Right lobe of liver (tissue), 6 donors: ENCODE measurements around the gene GLT1D1. TPM values are rescaled to one million over a fixed set of nuclear protein-coding genes. Genes with fewer than 3 reads are reported as not detected.
A peak's percentile ranks its signal among the peaks of the same experiment; 100 is the strongest.

Experiments
- ATAC-seq, 4 donors: fragments of 200-7000 bp; cut with Tn5 transposase; one replicate each; pipeline ENCODE4 v1.9.1; 2020; ENCODE audit warnings: mild to moderate bottlenecking in 4 of 4, moderate library complexity in 4 of 4
- DNase-seq, 3 donors: peaks; one replicate each; pipeline ENCODE4 v3.0.0-alpha.2; 2020
- H3K27ac ChIP-seq, 3 donors: fragments of 200-600 bp; one replicate each; pipeline ENCODE4 v1.8.0; 2022
- H3K27me3 ChIP-seq, 2 donors: fragments of 200-600 bp; one replicate each; pipeline ENCODE4 v1.8.0; 2022
- H3K36me3 ChIP-seq, 4 donors: fragments of 200-600 bp; sonication (generic) in 1 of 4; one replicate each; pipeline versions ENCODE4 v1.5.1 to v1.8.0; 2017 to 2022; ENCODE audit warnings: control low read depth in 1 of 4
- H3K4me1 ChIP-seq, 4 donors: fragments of 200-600 bp; sonication (generic) in 1 of 4; one replicate each; pipeline versions ENCODE4 v1.5.1 to v1.8.0; 2017 to 2022; ENCODE audit warnings: control low read depth in 1 of 4
- H3K4me3 ChIP-seq, 3 donors: fragments of 200-600 bp; one replicate each; pipeline ENCODE4 v1.8.0; 2022
- H3K9me3 ChIP-seq, 4 donors: fragments of 200-600 bp; sonication (generic) in 1 of 4; one replicate each; pipeline versions ENCODE4 v1.5.1 to v1.8.0; 2017 to 2022; ENCODE audit warnings: control low read depth in 1 of 4
- POLR2A ChIP-seq: fragments of 450-650 bp; IDR thresholded peaks from one replicate; pipeline ENCODE4 v1.6.1; 2017; ENCODE audit warnings: antibody characterized with exemption, mild to moderate bottlenecking
- WGBS: methylation state at CpG from one replicate; pipeline ENCODE4 v1.1.6; 2018; ENCODE audit warnings: low coverage, low lambda C conversion rate; ENCODE audit not compliant: insufficient coverage; ENCODE audit errors: missing lambda C conversion rate; 5-methylcytosine and 5-hydroxymethylcytosine counted together
- intact Hi-C, 2 donors: fragments of 100-400 bp; cut with DNase I; formaldehyde crosslinking; loops; one replicate each; pipeline versions ENCODE4 v1.11.2 to v1.14.1; 2022
- total RNA-seq, 6 experiments: library from RNA; depleted of rRNA in 2 of 6; stranded (reverse); fragments of >200 nt in 2 of 6; fragmentation: NEBNext Ultra II Directional in 3 of 6; extraction: Animal tissue kit (Norgen Biotek cat#: 25700) in 3 of 6; gene quantifications; one replicate each; pipeline versions ENCODE4 v1.1.0 to v1.2.4, GENCODE V29; 2016 to 2023
- TF ChIP-seq, protein P1 (sequence below), 4 donors: fragments of 200-600 bp in 3 of 4; fragments of 450-650 bp in 1 of 4; IDR thresholded peaks; one replicate each; pipeline versions ENCODE4 v1.5.1 to v1.8.0; 2016 to 2022; ENCODE audit warnings: antibody characterized with exemption in 4 of 4, mild to moderate bottlenecking in 2 of 4
- donor health status: DM: no; HTN: yes; CAD: no.
- donor health status: DM: no; HTN: no; CAD: no.
- donor health status: DM: no; HTN: no; CAD: no.
- donor health status: DM: no; HTN: yes; CAD: no.
- donor health status: DM: no; HTN: yes; CAD: no.

Gene GLT1D1
- total RNA-seq, 6 experiments from 2014 or later = 14.9 to 21.9 (median 20.2) TPM

GRCh38 chr12:128989287-128989686, 136.0 kb downstream of the GLT1D1 start:
- Histone ChIP-seq H3K36me3 (no peaks in the 10 kb centered on the region), H3K27ac (no peak overlapping the region), H3K4me3 (no peak overlapping the region), H3K9me3 (peaks cover 0 to 3% (median 0%) of the 10 kb centered on the region in 4 donors), H3K27me3 (no peaks in the 10 kb centered on the region), H3K4me1 (no peaks in the 10 kb centered on the region)
- no peak for TF ChIP-seq POLR2A
- TF ChIP-seq, protein P1, sequence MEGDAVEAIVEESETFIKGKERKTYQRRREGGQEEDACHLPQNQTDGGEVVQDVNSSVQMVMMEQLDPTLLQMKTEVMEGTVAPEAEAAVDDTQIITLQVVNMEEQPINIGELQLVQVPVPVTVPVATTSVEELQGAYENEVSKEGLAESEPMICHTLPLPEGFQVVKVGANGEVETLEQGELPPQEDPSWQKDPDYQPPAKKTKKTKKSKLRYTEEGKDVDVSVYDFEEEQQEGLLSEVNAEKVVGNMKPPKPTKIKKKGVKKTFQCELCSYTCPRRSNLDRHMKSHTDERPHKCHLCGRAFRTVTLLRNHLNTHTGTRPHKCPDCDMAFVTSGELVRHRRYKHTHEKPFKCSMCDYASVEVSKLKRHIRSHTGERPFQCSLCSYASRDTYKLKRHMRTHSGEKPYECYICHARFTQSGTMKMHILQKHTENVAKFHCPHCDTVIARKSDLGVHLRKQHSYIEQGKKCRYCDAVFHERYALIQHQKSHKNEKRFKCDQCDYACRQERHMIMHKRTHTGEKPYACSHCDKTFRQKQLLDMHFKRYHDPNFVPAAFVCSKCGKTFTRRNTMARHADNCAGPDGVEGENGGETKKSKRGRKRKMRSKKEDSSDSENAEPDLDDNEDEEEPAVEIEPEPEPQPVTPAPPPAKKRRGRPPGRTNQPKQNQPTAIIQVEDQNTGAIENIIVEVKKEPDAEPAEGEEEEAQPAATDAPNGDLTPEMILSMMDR (IDR thresholded peaks at IDR 0.05) = no peak
- WGBS = 91% methylated on average over 1 of the region's 1 CpG
- ATAC-seq (no peak), DNase-seq (no peak)
- intact Hi-C loops = no loop called here

- WGBS = 88% methylated on average over 6 of the region's 6 CpGs
- H3K4me3 ChIP-seq = no peak overlapping the region
- no peak for DNase-seq
- no peaks in the 10 kb centered on the region for H3K36me3 ChIP-seq
- no peak overlapping the region for H3K27ac ChIP-seq
- peaks cover 0 to 3% (median 0%) of the 10 kb centered on the region in 4 donors for H3K9me3 ChIP-seq
- intact Hi-C loops = no loop called here
- no peaks in the 10 kb centered on the region for H3K27me3 ChIP-seq
- H3K4me1 ChIP-seq = no peaks in the 10 kb centered on the region
- no peak for TF ChIP-seq POLR2A
- TF ChIP-seq, protein P1 (IDR thresholded peaks at IDR 0.05) = no peak
- ATAC-seq = no peak
Observed at GRCh38 chr12:128991716-128992115, 138.4 kb downstream of the GLT1D1 start.

GRCh38 chr12:128992116-128992515, 138.8 kb downstream of the GLT1D1 start:
- no peak for DNase-seq
- peaks cover 0 to 3% (median 0%) of the 10 kb centered on the region in 4 donors for H3K9me3 ChIP-seq
- H3K4me1 ChIP-seq = no peaks in the 10 kb centered on the region
- 68% methylated on average over 7 of the region's 8 CpGs for WGBS
- intact Hi-C loops = no loop called here
- no peak overlapping the region for H3K27ac ChIP-seq
- ATAC-seq = no peak
- H3K4me3 ChIP-seq = no peak overlapping the region
- H3K36me3 ChIP-seq = no peaks in the 10 kb centered on the region
- no peak for TF ChIP-seq POLR2A
- TF ChIP-seq, protein P1 (IDR thresholded peaks at IDR 0.05) = no peak
- no peaks in the 10 kb centered on the region for H3K27me3 ChIP-seq

- DNase-seq (no peak), ATAC-seq (peak; percentile 90 to 96 (median 92))
- 21% methylated on average over 9 of the region's 9 CpGs for WGBS
- H3K27me3 ChIP-seq = no peaks in the 10 kb centered on the region
- intact Hi-C loops = no loop called here
- no peaks in the 10 kb centered on the region for H3K4me1 ChIP-seq
- H3K27ac ChIP-seq = no peak overlapping the region
- no peaks in the 10 kb centered on the region for H3K36me3 ChIP-seq
- H3K9me3 ChIP-seq = peaks cover 0 to 3% (median 0%) of the 10 kb centered on the region in 4 donors
- H3K4me3 ChIP-seq = no peak overlapping the region
- no peak for TF ChIP-seq POLR2A
- TF ChIP-seq, protein P1 (IDR thresholded peaks at IDR 0.05) = no peak
Observed at GRCh38 chr12:128992550-128992949, 139.3 kb downstream of the GLT1D1 start.

GRCh38 chr12:128994856-128995255, 141.6 kb downstream of the GLT1D1 start:
- H3K27ac ChIP-seq = no peak overlapping the region
- WGBS = 40% methylated on average over 1 of the region's 2 CpGs
- H3K27me3 ChIP-seq = no peaks in the 10 kb centered on the region
- H3K4me3 ChIP-seq = no peak overlapping the region
- intact Hi-C loops = no loop called here
- H3K9me3 ChIP-seq = no peaks in the 10 kb centered on the region
- H3K36me3 ChIP-seq = no peaks in the 10 kb centered on the region
- TF ChIP-seq POLR2A = no peak
- TF ChIP-seq, protein P1 (IDR thresholded peaks at IDR 0.05) = no peak
- H3K4me1 ChIP-seq = no peaks in the 10 kb centered on the region
- ATAC-seq (peak; percentile 78 to 88 (median 84)), DNase-seq (peak; percentile 79 to 84 (median 83))
